ENCODE results near the gene ARHGAP10.

Gene ARHGAP10

DNA sequence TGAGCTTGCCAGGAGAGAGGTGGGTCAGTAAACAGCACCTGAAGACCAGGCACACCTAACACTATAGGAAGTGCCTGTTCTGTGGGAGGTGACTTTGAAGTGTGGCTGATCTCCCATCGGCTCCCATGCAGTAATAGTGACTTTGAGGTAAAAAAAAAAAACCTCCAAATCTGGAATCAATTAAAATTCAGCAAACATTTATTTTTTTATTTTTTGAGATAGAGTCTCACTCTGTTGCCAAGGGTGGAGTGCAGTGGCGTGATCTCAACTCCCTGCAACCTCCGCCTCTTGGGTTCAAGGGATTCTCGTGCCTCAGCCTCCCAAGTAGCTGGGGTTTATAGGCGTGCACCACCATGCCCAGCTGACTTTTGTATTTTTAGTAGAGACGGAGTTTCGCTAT, 32.4 kb downstream of the ARHGAP10 start:
- DNase-seq (ENCODE audit: low read depth in 2 of 3, low spot score in 1 of 3) = no peak

DNA sequence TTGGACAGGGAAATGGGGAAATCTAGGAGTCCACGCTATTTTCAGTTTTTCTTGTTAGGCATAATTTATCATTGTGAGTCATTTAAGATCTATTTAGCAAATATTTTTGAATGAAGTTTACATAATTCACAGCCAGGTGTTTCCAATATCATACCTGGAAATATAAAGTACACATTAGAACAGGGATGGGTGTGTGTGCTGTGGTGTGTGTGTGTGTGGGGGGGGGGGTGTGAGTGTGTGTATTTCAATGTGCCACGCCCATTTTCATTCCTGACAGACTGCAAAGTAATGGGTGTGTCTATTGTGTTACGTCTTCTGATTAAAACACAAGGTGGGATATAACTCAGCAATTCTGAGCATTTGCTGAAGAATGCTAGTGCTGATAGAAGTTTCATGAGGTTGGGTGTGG, 33.2 kb downstream of the ARHGAP10 start:
- no peak for DNase-seq (ENCODE audit: low read depth in 2 of 3, low spot score in 1 of 3)

DNA sequence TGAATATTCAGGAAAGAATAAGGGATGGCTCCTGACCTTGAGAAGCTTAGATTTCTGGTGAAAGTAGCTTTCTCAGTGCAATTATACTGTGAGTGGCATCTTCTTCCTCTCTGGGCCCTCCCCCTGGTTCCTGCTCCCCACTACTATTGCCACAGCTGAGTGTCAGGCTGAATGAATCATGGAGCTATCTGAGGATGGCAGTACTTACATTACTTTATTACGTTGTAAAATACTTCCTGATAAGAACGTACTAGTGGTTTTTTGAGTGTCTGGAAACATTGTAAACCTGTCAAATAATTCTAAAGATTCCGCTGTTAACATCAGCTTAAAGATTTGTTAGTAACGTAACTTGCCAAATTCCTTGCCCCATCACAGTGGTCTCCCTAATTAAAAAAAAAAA, 36.2 kb downstream of the ARHGAP10 start:
- no peak for DNase-seq (ENCODE audit: low read depth in 2 of 3, low spot score in 1 of 3)

DNA sequence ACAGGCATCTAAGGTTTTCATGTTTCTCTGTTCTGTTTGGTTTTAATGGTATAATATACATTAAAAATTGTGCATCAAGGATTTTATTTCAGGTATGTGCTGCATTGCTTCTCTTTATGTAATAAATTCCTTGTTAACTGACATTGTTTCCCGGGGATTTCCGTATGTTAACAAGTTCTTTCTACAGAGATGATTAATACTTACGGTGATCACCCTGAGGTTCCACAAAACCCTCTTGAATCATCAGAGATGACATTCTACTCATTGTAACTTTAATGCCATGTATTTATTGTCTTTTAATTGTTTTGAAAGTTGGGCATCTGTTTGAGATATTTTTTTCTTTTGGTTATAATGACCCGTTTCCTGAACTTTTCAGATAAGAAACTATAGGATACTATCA, 37.5 kb downstream of the ARHGAP10 start:
- DNase-seq (ENCODE audit: low read depth in 2 of 3, low spot score in 1 of 3) = no peak

DNA sequence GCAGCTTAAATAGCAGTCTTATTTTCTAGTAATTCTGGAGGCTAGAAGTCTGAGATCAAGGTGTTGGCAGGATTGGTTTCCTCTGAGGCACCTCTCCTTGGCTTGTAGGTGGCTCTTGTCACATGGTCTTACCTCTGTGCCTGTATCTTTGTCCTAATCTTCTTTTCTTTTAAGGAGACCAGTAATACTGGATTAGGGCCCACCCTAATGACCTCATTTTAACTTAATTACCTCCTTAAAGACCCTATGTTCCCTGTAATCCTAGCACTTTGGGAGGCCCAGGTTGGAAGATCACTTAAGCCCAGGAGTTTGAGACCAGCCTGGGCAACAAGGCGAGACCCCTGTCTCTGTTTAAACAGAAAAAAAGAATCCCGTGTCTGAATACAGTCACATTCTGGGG, 38.9 kb downstream of the ARHGAP10 start:
- no peak for DNase-seq (ENCODE audit: low read depth in 2 of 3, low spot score in 1 of 3)

DNA sequence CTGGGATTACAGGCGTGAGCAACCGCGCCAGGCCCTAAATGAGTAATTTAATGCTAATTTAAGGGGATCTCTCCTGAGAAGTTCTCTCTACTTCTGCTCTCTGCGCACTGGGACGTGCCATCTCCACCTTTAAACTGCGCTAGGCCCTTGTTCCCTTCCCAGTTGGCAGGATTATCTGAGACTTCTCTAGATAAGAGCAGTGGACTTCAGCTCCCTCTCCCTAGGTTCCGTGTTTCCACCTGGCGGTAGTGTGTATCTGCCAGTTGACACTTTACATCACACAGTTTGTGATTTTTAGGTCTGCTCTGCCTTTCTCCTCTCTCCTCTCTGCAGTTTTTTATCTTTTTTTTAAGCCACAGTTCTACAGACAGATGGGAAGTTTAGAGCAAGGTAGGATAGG, 40.2 kb downstream of the ARHGAP10 start:
- DNase-seq (ENCODE audit: low read depth in 2 of 3, low spot score in 1 of 3) = no peak

DNA sequence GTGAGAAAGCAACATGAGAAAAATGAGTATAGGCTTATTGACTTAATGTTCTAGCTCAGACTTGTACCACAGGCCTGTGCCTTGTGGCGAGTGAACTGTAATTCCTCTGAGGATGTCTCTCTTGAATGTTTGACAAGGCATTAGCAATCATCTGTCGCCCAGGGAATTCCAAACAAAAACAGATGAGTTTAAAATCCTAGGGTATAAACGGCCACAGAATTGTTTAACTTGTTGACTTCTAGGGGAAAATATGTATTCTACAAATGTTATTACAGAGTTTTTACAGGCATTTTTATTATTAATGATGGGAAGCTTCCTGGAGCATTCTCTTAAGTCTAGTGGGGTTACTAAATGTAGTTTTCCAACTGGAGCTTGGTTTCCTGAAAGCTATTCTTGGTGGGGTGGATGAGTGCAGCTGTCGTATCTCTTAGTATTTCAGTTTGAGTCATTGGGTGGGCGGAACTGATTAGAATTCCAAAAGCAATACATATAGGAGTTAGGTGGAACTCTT, 40.6 kb downstream of the ARHGAP10 start:
- DNase-seq (ENCODE audit: low read depth in 2 of 3, low spot score in 1 of 3) = no peak

DNA sequence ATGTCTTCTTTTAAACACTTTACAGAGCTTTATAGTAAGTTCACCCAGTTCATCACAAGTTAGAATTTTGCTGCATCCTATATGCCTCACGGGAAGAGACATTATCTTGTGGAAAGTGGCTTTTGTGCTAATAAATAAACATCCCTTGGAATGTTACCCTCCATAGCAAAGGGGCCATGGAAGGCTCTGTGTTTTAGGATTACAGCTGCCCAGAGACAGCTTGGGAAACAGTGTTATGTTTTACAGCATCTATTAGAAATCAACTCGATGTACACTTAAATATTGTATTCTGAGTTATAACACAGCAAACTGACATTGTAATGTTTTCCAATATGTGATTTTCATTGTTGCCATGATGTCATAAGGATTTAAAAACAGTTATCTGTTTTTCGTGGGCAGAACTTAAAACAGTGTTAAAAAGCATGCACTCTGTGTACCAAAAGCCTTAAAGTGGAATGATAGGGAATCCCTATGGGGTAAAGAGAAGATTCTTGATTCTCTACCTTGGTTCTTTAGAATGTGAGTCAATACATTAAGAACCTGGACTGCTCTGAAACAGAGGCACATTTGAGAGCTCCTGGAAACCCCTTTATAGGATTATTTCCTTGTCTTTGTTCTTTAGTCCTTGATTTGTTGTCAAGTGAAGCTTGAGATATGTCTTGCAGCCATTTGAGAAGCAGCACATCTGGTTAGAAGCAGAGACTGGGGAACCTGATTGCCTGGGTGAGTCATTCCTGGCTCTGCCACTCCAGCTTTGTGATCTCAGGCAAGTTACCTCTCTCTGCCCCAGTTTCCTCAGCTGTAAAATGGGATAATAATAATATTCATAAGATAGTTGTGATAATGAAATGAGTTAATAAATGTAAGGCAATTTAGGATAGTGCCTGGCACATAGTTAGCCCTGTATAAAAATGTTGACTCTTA, 41.6 kb downstream of the ARHGAP10 start:
- DNase-seq (ENCODE audit: low read depth in 2 of 3, low spot score in 1 of 3) = no peak

DNA sequence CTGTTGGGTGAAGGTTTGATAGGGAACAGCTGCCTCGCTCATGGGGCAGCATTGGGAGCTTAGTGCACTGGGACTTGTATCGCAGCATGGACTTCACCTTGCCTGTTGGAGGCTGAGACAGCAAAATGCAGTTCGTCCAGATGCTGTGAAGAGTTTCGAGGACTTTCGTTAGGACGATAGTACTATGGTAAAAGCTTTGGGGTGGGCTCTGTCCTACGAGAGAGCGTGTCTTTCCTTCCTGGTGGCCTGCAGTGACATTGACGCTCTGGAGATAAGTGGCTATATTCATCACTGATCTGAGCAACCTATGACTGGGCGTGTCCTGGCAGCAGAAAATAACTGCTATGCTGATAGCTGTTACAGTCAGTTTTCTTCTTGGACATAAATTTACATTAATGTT, 44.8 kb downstream of the ARHGAP10 start:
- DNase-seq (ENCODE audit: low read depth in 2 of 3, low spot score in 1 of 3) = no peak

DNA sequence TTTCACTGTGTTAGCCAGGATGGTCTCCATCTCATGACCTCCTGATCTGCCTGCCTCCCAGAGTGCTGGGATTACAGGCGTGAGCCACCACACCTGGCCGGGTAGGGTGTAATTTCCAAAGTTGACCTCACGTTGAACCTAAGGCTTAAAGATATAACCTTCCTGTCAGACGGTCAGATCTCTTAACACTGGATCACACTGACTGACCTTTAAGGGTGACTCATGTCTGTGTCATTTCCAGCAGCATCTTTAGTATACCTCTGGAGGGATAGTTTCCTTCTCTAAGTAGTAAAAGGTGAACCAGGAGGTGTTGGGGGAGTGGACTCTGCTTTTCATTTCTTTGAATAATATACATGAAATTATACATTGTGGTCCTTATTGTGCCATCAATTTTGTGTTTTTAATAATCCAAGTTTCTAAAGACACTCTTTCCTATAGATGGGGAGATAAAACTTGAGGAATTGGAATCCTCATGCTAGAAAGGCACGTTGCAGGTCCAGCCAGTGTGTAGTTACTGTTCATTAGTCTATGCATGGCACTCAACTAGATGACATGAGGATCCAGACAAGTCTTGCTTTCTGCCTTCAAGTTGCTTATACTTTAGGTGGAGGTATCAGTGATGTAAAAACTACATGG, 45.7 kb downstream of the ARHGAP10 start:
- no peak for DNase-seq (ENCODE audit: low read depth in 2 of 3, low spot score in 1 of 3)

DNA sequence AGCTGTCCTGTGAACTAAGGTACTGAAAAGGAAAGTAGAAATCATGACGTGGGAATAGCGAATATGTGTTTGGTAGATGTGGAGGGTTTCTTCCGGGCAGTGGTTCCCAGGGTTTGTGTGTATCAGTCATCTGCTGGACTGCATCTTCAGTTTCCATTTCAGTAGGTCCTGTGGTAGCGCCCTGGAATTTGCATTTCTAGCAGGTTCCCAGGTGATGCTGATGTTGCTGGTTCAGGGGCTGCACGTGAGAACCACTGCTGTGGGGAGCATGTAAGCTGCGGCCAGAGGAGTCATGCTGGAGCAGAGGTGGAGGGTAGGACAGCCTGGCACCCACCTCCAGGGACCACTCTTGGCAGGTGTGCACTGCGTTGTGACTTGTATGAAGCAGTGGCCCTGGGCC, 47.1 kb downstream of the ARHGAP10 start:
- DNase-seq (ENCODE audit: low read depth in 2 of 3, low spot score in 1 of 3) = no peak

DNA sequence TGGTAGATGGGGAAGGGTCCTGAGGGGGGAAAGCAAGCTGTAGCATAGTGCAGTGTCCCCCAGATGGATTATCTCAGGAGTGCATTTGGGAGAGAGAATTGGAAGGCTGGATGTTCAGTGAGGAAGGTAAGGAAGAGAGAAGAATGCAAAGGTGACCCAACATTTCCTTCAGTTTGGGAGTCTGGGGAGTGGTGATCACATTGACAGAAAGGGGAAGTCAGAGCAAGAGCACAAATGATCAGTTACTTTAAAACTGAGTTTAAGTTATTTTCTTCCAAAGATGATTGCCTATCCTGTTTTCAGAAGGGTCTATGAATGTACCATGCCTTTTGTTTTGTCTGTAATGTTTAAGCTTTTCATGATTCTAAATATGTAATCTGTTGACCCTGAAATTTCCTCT, 47.6 kb downstream of the ARHGAP10 start:
- no peak for DNase-seq (ENCODE audit: low read depth in 2 of 3, low spot score in 1 of 3)

DNA sequence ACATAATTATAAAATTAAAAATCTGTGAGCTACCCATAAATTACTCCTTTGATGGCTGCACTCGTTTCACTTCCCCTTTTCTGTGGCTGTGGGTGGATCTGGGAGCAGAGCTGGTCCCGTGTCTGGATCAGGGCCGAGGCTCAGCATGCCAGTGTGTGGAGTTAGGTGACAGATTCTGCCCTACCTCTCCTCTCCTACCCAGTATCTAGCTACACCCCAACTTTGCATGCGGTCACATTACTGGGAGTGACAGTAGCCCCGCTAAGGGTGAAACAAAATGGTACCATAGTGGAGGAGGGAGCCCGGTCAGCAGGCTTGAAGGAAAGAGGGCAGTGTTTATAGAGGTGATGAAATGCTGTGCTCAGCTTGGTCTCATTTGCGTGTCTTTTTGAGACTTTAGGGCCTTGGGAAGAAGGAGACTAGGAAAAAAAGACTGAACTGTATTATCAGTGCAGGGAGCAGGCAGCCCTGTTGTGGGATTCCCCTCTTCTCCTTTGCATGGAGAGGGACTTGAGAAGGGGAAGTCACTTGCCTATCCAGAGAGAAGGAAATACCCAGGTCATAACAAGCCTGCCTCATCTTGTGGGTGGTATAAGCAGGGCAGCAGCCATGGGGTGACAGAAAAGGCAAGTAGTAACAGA, 48.4 kb downstream of the ARHGAP10 start:
- DNase-seq (ENCODE audit: low read depth in 2 of 3, low spot score in 1 of 3) = no peak

DNA sequence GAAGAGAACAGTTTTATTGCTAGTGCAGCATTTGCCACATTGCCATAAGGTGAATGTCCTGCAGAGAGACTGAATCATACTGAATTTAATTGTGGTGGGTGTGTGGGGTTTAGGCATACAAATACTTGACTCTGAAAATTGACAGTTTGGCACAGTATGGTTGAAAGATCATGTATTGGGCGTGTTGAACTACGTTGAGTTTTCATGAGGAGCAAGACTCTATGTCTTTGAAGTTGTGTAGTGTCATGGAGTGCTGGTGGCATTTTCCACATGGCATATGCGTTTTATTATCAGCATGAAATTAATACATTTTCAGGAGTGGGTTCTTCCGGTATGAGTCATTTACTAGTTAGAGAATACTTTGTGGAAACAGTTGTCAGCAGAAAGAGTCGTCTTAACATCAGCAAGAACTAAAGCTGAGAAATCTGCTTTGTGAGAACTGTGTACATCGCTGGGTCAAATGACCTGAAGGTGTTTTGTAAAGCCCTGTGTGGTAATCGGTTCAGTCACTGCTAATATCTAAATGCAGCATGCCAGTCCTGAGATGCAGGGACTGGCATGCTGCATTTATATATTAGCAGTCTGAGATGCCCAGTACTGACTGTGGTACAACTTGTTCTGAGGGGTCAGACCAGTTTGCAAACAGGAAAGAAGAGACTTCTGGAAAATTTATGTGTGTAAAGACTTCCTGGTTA, 50.3 kb downstream of the ARHGAP10 start:
- no peak for DNase-seq (ENCODE audit: low read depth in 2 of 3, low spot score in 1 of 3)

DNA sequence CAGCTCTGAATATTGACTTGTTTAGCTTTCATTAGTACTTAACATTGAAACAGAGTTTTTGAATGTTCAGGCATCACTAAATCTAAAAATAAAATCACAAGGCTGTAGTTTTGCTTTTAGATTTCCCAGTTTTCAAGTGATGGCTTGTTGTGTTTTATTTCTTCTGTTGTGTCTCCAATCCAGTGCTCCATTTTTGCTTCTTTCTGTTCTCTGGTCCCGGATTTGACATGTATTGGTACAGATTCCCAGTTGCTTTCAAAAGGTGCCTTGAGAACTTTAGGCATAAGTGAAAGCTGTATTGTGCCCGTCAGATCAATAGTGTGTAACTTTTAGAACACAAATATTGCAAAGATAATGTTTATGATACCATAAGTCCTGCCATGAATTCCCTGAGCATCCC, 53.2 kb downstream of the ARHGAP10 start:
- DNase-seq (ENCODE audit: low read depth in 2 of 3, low spot score in 1 of 3) = no peak

DNA sequence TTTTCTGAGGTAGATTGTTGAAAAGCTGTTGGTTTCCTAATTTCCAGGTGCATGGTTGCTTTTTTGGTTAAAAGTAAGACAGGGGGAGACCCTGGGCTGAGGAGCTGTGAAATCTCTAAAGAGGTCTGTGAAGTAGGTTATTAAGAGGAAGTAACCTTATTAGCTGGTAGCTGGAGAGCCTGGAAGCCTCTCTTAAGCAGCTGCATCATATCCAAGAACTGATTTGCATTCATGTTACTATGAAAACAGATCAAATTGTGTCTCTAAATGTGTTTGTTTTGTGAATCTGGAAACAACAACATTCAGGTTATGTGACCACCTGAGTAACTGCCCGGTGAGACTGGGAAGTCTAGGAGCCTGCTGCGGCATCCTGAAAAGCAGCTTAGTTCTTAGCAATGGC, 54.1 kb downstream of the ARHGAP10 start:
- no peak for DNase-seq (ENCODE audit: low read depth in 2 of 3, low spot score in 1 of 3)

DNA sequence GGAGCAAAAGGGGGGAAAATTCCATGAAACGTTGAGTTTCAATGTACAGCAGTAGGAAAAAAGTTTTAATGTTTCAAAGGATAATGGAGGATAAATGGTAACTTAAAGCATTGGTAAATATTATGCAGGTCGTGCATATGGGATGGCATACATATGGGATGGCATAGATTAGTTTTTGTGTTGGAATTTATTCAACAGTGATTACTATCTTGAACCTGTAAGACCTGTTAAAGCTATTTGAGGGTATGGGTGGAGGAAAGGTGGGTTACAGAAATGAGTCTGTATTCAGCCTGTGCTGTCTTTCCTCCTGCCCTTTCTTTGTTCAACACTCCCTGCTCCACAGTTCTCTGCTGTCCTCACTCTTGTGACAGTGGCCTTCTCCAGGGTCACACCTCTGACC, 54.6 kb downstream of the ARHGAP10 start:
- DNase-seq (ENCODE audit: low read depth in 2 of 3, low spot score in 1 of 3) = no peak

DNA sequence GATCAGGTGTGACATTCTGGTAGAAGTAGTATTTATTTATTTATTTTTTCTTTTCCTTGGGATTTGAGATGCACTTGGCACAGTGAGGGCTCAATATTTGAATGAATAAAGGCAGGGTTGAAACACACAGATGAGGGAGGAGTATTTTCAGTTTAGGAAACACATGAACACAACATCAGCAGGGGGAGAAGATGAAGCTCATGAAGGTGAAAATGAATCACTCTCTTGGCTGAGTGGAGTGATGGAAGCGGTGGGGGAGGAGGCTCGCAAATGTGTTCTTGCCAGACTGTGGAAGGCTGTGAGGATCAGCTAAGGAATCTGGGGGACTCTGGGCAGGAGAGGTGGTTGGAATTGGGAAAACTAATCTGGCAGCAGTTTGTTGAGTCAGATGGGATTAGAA, 55.3 kb downstream of the ARHGAP10 start:
- DNase-seq (ENCODE audit: low read depth in 2 of 3, low spot score in 1 of 3) = no peak

DNA sequence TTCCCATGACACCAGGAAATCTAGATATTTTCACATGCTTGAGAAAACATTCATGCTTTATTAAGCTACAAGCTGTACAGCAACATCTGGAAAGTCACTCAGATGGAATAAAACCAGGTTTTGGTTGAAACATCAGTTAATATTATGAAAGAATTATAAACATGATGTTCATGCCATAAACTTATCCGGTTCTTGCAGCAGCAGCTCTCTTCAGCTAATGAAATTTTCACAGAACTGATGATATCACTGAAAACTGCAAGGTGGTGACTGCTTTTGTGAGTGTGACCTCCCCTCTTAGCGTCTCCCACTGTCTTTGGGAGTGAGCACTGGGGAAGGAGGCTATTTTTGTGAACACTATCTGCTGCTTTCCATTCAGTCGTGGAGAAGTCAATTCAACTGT, 56.9 kb downstream of the ARHGAP10 start:
- no peak for DNase-seq (ENCODE audit: low read depth in 2 of 3, low spot score in 1 of 3)

DNA sequence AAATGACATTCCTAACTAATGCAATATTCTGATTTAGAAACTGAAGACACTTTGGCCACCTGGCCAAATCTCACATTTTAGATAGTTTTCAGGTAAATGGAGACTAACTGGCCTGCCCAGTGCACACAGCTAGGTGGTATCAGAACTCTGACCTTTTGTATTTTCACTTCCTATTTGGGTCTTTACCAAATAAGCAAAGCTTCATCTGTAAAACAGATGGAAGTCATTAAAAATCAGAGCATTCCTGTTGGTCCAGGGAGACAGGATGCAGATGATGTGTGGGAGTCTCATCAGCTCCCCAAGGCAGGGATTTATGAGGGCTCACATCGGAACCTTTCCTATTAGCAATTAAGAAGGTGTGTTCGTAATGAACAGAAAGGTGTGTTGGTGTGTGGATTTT, 57.7 kb downstream of the ARHGAP10 start:
- DNase-seq (ENCODE audit: low read depth in 2 of 3, low spot score in 1 of 3) = no peak

DNA sequence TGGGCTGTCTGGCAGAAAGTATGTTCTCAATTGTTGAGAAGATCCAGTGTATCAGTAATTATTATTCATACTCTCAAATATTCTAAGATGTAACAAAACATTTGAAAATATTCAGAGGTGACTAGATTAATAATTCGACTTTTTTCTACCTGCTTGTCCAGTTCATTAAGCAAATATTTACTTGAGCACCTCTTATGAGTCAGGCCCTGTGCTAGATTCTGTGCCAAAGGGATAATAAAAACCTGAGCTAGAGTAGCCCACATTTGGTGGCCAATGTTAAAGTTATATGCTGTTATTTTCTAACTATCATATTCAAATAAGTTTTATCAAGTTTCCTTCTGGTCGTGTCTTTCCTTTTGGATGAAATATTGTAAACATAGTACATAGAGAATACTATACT, 58.5 kb downstream of the ARHGAP10 start:
- DNase-seq (ENCODE audit: low read depth in 2 of 3, low spot score in 1 of 3) = no peak

Measured in stimulated activated CD4-positive, alpha-beta T cell treated with anti-CD3 and anti-CD28 coated beads, Interleukin-12 subunit alpha, Interleukin-12 subunit beta, amount 100 ng/mL, for 48 hours (primary cell).